Measurements from ENCODE around the gene ARSH. TPM values are rescaled to one million over a fixed set of nuclear protein-coding genes. Genes with fewer than 3 reads are reported as not detected.

Gene ARSH
- total RNA-seq, 2 experiments from 2014 or later: not detected

DNA sequence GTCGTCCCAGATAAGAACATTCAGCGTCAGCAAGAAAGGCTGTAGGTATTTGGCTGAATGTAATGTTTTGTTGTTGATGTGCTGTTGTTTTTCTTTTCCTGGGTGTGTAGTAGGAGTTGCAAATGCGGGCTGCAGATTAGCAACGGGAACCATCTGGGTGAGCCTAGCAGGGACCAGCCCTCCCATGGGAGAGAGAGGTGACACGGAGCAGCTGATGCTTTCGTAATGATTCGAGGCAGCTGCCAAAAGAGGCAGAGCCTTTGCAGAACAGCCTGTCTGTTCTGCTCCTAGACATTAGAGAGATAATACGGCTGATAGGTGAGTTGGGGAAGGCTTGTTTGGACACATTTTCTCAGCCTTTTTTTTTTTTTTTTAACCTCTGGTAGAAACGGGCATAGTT lies 60.2 kb downstream of the ARSH start:
- Mint-ChIP-seq H3K36me3 (peaks cover 1% of the 10 kb centered on the region), H3K27me3 (no peaks in the 10 kb centered on the region), H3K9me3 (no peaks in the 10 kb centered on the region), H3K4me3 (no peak overlapping the region), H3K27ac (no peak overlapping the region), H3K4me1 (no peaks in the 10 kb centered on the region)
- POLR2A ChIA-PET: no interaction called here
- ATAC-seq (ENCODE audit: low read depth) (no peak), DNase-seq (no peak)

DNA sequence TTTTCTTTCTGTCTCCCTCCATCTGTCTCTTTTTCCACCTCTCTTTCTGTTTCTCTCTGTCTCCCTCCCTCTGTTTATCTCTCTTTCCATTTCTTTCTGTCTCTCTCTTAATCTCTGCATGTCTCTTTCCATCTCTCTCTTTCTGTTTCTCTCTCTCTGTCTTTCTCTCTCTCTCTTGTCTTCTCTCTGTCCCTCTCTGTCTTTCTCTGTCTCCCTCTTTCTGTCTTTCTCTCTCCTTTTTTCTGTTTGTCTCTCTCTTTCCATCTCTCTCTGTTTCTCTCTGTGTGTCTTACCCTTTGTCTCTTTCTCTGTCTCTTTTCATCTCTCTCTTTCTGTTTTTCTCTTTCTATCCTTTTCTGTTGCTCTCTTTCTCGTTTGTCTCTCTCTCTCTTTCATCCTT lies 69.6 kb downstream of the ARSH start:
- no peaks in the 10 kb centered on the region for H3K9me3 Mint-ChIP-seq
- H3K4me3 Mint-ChIP-seq: no peak overlapping the region
- POLR2A ChIA-PET: no interaction called here
- ATAC-seq (ENCODE audit: low read depth) (no peak), DNase-seq (no peak)
- no peak overlapping the region for H3K27ac Mint-ChIP-seq
- no peaks in the 10 kb centered on the region for H3K4me1 Mint-ChIP-seq
- H3K27me3 Mint-ChIP-seq: peaks cover 6% of the 10 kb centered on the region
- no peaks in the 10 kb centered on the region for H3K36me3 Mint-ChIP-seq

DNA sequence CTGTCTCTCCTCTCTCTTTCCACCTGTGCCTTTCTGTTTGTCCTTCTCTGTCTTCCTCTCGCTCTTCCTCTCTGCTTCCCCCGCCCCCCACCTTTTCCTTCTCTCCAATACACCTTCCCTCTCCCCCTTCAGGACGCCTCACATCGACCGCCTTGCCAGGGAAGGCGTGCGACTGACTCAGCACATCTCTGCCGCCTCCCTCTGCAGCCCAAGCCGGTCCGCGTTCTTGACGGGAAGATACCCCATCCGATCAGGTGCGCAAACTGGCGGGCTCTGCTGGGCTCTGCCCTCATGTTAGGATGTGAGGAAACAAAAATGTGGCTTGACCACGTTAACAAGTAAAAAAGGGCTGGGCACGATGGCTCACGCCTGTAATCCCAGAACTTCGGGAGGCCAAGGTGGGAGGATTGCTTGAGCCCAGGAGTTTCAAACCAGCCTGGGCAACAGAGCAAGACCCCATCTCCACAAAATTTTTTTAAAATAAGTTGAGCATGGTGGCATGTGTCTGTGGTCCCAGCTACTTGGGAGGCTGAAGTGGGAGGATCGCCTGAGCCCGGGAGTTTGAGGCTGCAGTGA lies 70.2 kb downstream of the ARSH start:
- H3K27me3 Mint-ChIP-seq: peaks cover 6% of the 10 kb centered on the region
- POLR2A ChIA-PET: no interaction called here
- H3K4me1 Mint-ChIP-seq: no peaks in the 10 kb centered on the region
- no peak for ATAC-seq (ENCODE audit: low read depth)
- H3K36me3 Mint-ChIP-seq: no peaks in the 10 kb centered on the region
- no peak overlapping the region for H3K27ac Mint-ChIP-seq
- no peaks in the 10 kb centered on the region for H3K9me3 Mint-ChIP-seq
- no peak overlapping the region for H3K4me3 Mint-ChIP-seq
- DNase-seq: no peak

Other genes starting within 250 kb of the ARSH start
- gene GYG2, start 177.6 kb upstream of the ARSH start, total RNA-seq: not detected
- 1 to 10 TPM; 3.6 to 4.2 TPM for gene ARSD, start 77.2 kb upstream of the ARSH start, total RNA-seq
- gene ARSF, start 34.9 kb downstream of the ARSH start, total RNA-seq: not detected

All from activated naive CD8-positive, alpha-beta T cell treated with anti-CD3 and anti-CD28 coated beads, Interleukin-2, amount 10 ng/mL, durations not matched to agents 7 days and 5 days (primary cell).